ENCODE measurements around the gene PBX3.

PBX3 gene

GRCh38 chr9:125972012-125972729, 225.0 kb downstream of the PBX3 start:
- H3K27ac ChIP-seq: no peak overlapping the region
- no peaks in the 10 kb centered on the region for H3K27me3 ChIP-seq
- intact Hi-C loops (cut with DNase I; ENCODE audit: low total_unique reads): no loop called here
- H3K36me3 ChIP-seq: peaks cover 0 to 5% (median 0%) of the 10 kb centered on the region in 3 donors
- no peaks in the 10 kb centered on the region for H3K4me1 ChIP-seq
- DNase-seq: no peak
- H3K9me3 ChIP-seq: peaks cover 0 to 12% (median 0%) of the 10 kb centered on the region in 3 donors
- TF ChIP-seq CTCF (IDR thresholded peaks at IDR 0.05): no peak
- no peak overlapping the region for H3K4me3 ChIP-seq

GRCh38 chr9:125973547-125973946, 226.4 kb downstream of the PBX3 start:
- H3K36me3 ChIP-seq: no peaks in the 10 kb centered on the region
- no peak for TF ChIP-seq CTCF (IDR thresholded peaks at IDR 0.05)
- H3K4me3 ChIP-seq: no peak overlapping the region
- intact Hi-C loops (cut with DNase I; ENCODE audit: low total_unique reads): no loop called here
- H3K27me3 ChIP-seq: no peaks in the 10 kb centered on the region
- peaks cover 0 to 15% (median 0%) of the 10 kb centered on the region in 3 donors for H3K9me3 ChIP-seq
- no peaks in the 10 kb centered on the region for H3K4me1 ChIP-seq
- no peak overlapping the region for H3K27ac ChIP-seq
- DNase-seq: no peak

- DNase-seq: no peak
- Histone ChIP-seq H3K4me1 (no peaks in the 10 kb centered on the region), H3K9me3 (peaks cover 0 to 19% (median 2%) of the 10 kb centered on the region in 3 donors), H3K36me3 (no peaks in the 10 kb centered on the region), H3K27ac (no peak overlapping the region), H3K4me3 (no peak overlapping the region), H3K27me3 (no peaks in the 10 kb centered on the region)
- no peak for TF ChIP-seq CTCF (IDR thresholded peaks at IDR 0.05)
- intact Hi-C loops (cut with DNase I; ENCODE audit: low total_unique reads): no loop called here
These were observed 227.5 kb downstream of the PBX3 start for GRCh38 chr9:125974705-125975104.

GRCh38 chr9:125977223-125977622, 230.1 kb downstream of the PBX3 start:
- no peaks in the 10 kb centered on the region for H3K36me3 ChIP-seq
- peaks cover 0 to 19% (median 8%) of the 10 kb centered on the region in 3 donors for H3K9me3 ChIP-seq
- no peak for TF ChIP-seq CTCF (IDR thresholded peaks at IDR 0.05)
- H3K27ac ChIP-seq: no peak overlapping the region
- H3K4me3 ChIP-seq: no peak overlapping the region
- DNase-seq: no peak
- no peaks in the 10 kb centered on the region for H3K27me3 ChIP-seq
- intact Hi-C loops (cut with DNase I; ENCODE audit: low total_unique reads): no loop called here
- H3K4me1 ChIP-seq: no peaks in the 10 kb centered on the region

GRCh38 chr9:125979383-125979782, 232.2 kb downstream of the PBX3 start:
- Histone ChIP-seq H3K36me3 (no peaks in the 10 kb centered on the region), H3K4me1 (no peaks in the 10 kb centered on the region), H3K9me3 (peaks cover 0 to 19% (median 8%) of the 10 kb centered on the region in 3 donors), H3K27ac (no peak overlapping the region), H3K27me3 (peaks cover 0 to 4% of the 10 kb centered on the region in 2 donors), H3K4me3 (no peak overlapping the region)
- intact Hi-C loops (cut with DNase I; ENCODE audit: low total_unique reads): no loop called here
- TF ChIP-seq CTCF (IDR thresholded peaks at IDR 0.05): no peak
- DNase-seq: no peak
